GM12801 (cell line): ENCODE measurements around the gene COL4A4.

Experiments
- TF ChIP-seq, protein P1 (sequence below): IDR thresholded peaks from one replicate; pipeline ENCODE4 v1.5.1; 2011; ENCODE audit warnings: control low read depth; ENCODE audit not compliant: insufficient read length; ENCODE audit errors: extremely low read depth

The COL4A4 gene

GRCh38 chr2:227147023-227147422 is 17.0 kb downstream of the COL4A4 start:
- TF ChIP-seq, protein P1, sequence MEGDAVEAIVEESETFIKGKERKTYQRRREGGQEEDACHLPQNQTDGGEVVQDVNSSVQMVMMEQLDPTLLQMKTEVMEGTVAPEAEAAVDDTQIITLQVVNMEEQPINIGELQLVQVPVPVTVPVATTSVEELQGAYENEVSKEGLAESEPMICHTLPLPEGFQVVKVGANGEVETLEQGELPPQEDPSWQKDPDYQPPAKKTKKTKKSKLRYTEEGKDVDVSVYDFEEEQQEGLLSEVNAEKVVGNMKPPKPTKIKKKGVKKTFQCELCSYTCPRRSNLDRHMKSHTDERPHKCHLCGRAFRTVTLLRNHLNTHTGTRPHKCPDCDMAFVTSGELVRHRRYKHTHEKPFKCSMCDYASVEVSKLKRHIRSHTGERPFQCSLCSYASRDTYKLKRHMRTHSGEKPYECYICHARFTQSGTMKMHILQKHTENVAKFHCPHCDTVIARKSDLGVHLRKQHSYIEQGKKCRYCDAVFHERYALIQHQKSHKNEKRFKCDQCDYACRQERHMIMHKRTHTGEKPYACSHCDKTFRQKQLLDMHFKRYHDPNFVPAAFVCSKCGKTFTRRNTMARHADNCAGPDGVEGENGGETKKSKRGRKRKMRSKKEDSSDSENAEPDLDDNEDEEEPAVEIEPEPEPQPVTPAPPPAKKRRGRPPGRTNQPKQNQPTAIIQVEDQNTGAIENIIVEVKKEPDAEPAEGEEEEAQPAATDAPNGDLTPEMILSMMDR = no peak

GRCh38 chr2:227146456-227146855 is 17.5 kb downstream of the COL4A4 start:
- TF ChIP-seq, protein P1 = no peak

DNA sequence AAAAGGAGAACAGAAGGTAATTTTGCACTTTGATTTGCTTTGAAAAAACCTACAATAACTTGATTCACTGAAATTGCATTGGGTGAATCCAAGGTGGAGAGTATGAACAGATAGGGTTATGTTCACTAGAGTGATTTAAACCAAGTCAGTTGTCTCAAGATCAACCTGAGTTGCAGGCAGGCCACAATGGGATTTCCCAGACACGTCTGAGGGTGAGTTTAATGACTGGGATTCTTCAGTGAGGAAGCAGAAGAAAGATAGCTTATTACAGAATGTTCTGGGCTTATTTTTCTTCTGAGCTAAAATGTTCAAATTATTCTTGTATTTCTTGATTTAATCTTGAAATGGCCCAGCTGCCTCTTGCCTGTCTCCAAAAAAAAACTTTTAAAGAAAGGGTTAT is 20.1 kb downstream of the COL4A4 start:
- TF ChIP-seq, protein P1 = no peak

- TF ChIP-seq, protein P1 = no peak
Observed at GRCh38 chr2:227141301-227141700, 22.7 kb downstream of the COL4A4 start.

DNA sequence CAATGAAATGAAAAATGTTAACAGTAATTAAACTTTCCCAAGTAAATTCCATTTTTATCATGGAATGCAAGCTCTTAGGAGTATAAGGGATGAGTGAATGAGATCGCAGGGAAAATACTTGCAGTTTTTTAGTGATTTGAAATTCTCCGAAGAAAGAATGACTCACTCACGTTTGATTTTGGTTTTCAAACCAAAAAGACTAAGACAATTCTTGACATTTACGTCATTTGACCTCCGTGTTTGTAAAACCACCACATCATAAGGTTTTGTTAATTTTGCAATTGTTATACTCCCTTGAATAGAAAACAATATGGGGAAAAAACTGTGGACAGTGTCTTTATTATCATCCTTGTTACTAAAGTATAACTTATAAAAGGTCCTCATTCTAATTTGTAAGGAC is 29.4 kb downstream of the COL4A4 start:
- TF ChIP-seq, protein P1 = no peak

GRCh38 chr2:227132986-227133385 is 31.0 kb downstream of the COL4A4 start:
- TF ChIP-seq, protein P1 = no peak

DNA sequence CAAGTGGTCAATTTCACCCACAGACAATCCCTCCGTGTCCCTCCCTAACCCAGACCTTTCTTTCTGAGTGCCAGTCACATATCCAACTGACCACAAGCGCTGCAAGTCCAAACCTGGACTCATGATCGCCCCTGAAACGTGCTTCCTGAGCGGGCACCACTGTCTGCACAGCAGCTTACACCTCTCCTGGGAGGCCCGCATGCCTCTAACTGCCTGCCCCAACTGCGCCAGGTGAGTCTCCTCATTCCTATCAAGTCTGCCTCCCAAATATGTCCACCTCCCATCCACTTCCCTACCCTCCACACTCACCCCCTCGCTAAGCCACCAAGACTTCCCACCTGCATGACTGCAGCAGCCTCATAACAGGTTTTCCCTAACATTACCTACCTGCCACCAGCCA is 33.4 kb downstream of the COL4A4 start:
- TF ChIP-seq, protein P1 = no peak

DNA sequence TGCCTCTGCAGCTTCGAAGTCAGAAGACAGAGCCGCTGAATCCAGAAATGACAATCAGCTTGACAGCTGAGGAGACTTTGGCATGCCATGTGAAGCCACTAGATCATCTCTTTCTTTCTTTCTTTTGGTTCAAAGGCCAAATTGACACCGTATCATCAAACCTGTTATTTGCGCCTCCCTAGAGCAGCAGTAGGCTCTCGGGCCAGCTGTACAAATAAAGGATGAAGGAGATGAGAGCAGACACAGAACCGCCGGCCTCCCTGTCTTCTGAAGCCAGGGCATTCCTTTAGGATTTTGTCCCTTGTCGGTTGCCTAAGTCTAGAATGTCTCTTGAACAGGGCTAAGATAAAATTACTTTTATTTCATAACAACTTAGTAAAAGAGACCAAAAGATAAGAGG is 36.8 kb downstream of the COL4A4 start:
- TF ChIP-seq, protein P1 = no peak
